ENCODE data around the gene FSTL4.

Gene FSTL4

DNA sequence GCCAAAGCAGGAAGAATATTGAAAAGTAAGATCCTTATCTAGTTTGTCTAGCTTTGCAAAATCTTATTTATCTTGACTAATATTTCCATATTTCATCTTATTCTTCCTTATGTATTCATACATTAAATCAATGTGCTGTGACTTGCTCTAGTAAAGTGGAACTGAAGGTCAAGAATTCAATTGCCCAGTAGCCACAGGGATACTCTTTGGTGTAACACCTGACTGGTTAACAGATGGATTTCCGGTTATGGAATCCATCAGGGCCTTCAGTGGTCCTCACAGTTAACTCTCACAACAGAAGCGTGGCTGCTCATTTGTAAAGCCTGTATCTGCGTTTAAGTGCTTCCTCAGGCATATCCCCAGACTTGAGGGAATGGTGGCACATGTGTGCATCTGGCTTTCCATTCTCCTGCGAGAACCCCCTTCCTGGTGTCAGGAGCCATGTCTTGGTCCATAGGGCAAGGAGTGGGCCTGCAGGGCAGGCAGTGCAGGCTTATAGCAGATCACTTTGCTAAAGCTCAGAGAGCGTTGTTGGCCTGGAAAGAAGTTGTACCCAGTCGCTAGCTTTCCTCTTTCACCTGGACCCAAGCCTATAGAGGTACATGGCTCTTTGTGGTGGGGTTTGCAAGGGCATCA lies 461.3 kb downstream of the FSTL4 start:
- Mint-ChIP-seq H3K27me3 (no peaks in the 10 kb centered on the region), H3K4me1 (no peaks in the 10 kb centered on the region), H3K27ac (no peak overlapping the region), H3K4me3 (no peak overlapping the region), H3K9me3 (no peaks in the 10 kb centered on the region), H3K36me3 (no peaks in the 10 kb centered on the region)
- ATAC-seq, result no peak

DNA sequence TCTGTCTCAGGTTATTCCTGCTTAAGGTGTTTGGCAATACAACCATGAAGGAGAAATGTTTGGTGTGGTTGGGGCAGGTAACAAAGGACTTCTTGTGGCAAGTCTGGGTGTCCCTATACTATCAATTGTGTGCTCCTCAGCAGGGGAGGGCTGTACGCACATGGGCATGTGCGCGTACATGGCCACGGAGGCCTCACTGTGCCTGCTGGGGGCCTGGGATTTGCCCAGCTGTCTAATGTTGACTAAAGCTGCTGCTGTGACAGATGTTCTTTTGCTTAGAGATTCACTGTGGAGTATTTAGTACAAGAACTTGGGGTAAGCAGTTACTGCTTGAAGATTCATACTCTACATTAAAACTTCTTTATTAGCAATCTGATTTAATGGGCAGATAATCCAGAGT lies 463.0 kb downstream of the FSTL4 start:
- Mint-ChIP-seq H3K27ac (no peak overlapping the region), H3K4me1 (no peaks in the 10 kb centered on the region), H3K9me3 (peaks cover 3% of the 10 kb centered on the region), H3K36me3 (peaks cover 2% of the 10 kb centered on the region), H3K4me3 (no peak overlapping the region), H3K27me3 (peaks cover 5% of the 10 kb centered on the region)
- no peak for ATAC-seq

DNA sequence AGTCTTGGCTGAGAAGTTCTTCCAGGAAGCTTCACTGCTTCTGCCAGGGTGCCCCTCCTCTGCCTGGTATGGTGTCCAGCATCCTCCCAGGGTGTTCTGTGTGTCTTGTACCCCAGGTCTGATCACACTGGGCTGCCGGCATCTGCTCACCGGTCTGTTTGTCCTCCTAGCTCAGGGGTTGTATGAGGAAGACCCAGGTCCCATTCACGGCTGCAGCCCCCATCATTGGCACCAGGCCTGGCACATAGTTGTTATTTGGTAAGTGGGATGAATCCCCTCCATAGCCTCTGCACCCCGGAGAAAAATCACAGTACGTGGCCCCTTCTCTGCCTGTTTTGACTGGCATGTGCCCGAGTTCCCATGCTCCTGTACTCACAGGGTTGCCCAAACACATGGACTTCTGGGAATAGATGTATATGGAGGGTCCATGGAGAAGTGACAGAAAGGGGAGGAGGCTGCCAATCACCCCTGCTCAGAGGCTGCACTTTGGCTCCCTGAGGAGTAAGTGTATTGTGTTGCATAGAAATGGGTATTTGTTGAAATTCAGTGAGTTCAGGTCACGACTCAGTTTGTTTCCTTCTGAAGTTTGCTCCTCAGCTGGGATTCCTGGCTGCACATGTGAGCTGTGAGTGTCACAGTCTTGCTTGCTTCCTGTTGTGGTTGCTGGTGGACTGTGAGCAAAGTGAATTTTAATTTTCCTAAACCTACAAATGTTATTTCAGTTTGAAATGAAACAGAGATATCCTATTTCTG lies 464.4 kb downstream of the FSTL4 start:
- H3K36me3 Mint-ChIP-seq, result peaks cover 14% of the 10 kb centered on the region
- no peak overlapping the region for H3K27ac Mint-ChIP-seq
- H3K4me1 Mint-ChIP-seq, result no peaks in the 10 kb centered on the region
- H3K9me3 Mint-ChIP-seq, result peaks cover 12% of the 10 kb centered on the region
- H3K4me3 Mint-ChIP-seq, result no peak overlapping the region
- peaks cover 18% of the 10 kb centered on the region for H3K27me3 Mint-ChIP-seq
- ATAC-seq, result no peak

DNA sequence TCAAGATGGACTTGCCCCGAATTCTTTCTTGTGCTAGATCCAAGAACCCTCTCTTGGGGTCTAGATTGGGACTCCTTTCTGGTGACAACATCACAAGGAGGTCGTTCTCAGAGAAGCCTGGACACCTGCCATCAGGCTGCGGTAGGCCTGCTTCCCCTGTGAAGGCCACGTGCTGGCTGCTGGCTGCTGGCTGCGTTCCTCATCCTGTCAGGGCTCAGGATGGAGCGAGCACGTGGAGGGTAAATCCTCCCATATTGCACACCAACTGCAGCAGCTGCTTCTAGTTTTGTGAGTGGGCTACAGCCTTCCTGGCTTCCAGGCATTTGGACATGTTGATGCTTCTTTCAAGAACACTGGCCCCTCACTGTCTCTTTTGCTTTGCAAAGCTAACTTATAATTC lies 464.9 kb downstream of the FSTL4 start:
- peaks cover 12% of the 10 kb centered on the region for H3K9me3 Mint-ChIP-seq
- no peak for ATAC-seq
- peaks cover 14% of the 10 kb centered on the region for H3K36me3 Mint-ChIP-seq
- peaks cover 21% of the 10 kb centered on the region for H3K27me3 Mint-ChIP-seq
- H3K27ac Mint-ChIP-seq, result no peak overlapping the region
- no peaks in the 10 kb centered on the region for H3K4me1 Mint-ChIP-seq
- no peak overlapping the region for H3K4me3 Mint-ChIP-seq

Data from stimulated activated memory B cell treated with anti-CD40 and anti-IgM and Interleukin-4, amounts not matched to agents 10 μg/mL and 1 μg/mL and 100 μg/mL, for 72 hours (primary cell).